ENCODE results near the gene IGSF9.

The IGSF9 gene

DNA sequence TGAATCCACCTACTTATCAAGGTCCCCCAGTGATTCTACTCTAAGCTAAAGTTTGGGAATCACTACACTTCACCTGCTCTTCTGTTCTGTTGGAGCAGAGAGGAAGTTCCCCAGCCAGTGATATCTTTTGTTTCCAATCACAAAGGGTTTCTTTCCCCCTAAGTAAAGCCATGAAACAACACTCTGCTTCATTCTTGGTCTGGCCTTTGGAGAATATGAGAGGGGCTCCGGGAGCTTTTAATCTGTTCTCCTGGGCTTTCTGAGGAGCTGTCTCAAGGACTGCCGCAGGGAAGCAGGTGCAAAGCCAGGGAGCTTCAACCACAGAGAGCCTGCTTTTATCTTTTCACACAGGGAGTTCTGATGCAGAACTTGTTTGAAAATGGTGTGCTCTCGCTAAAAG lies 18.7 kb upstream of the IGSF9 start:
- no peak for DNase-seq (ENCODE audit: low read depth)
- no peak overlapping the region for H3K4me3 ChIP-seq (ENCODE audit: low read depth, low read length)
- TF ChIP-seq, protein P1, sequence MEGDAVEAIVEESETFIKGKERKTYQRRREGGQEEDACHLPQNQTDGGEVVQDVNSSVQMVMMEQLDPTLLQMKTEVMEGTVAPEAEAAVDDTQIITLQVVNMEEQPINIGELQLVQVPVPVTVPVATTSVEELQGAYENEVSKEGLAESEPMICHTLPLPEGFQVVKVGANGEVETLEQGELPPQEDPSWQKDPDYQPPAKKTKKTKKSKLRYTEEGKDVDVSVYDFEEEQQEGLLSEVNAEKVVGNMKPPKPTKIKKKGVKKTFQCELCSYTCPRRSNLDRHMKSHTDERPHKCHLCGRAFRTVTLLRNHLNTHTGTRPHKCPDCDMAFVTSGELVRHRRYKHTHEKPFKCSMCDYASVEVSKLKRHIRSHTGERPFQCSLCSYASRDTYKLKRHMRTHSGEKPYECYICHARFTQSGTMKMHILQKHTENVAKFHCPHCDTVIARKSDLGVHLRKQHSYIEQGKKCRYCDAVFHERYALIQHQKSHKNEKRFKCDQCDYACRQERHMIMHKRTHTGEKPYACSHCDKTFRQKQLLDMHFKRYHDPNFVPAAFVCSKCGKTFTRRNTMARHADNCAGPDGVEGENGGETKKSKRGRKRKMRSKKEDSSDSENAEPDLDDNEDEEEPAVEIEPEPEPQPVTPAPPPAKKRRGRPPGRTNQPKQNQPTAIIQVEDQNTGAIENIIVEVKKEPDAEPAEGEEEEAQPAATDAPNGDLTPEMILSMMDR (conservative IDR thresholded peaks at IDR 0.05; ENCODE audit: low read depth, low read length) = no peak

DNA sequence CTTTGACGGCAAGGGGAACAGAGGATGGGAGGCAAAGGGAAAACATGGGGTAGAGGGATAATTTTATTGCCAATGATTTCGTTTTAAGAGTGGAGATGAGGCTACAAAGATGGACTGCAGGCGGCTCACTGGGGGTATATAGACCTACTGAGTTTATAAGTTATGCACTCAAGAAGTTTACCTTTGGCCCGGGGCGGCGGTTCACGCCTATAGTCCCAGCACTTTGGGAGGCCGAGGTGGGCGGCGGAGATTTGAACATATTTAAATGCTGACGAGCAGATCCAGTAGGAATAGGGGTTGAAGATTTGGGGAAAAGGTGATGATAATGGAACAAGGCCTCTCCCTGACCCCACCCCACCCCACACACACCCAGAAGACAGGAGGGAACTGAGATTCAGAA lies 16.8 kb upstream of the IGSF9 start:
- no peak overlapping the region for H3K4me3 ChIP-seq (ENCODE audit: low read depth, low read length)
- DNase-seq (ENCODE audit: low read depth) = no peak
- TF ChIP-seq, protein P1 (conservative IDR thresholded peaks at IDR 0.05; ENCODE audit: low read depth, low read length) = no peak

DNA sequence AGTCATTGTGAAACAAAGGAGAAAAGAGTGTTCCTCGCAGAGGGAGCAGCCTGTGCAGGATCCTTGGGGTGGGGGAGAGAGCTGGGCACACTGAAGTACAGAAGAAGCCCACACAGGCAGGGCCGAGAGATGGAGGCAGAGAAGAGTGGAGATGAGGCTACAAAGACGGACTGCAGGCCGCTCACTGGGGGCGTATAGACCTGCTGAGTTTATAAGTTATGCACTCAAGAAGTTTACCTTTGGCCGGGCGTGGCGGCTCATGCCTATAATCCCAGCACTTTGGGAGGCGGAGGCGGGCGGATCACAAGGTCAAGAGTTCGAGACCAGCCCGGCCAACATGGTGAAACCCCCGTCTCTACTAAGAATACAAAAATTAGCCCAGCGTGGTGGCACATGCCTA lies 16.2 kb upstream of the IGSF9 start:
- no peak overlapping the region for H3K4me3 ChIP-seq (ENCODE audit: low read depth, low read length)
- DNase-seq (ENCODE audit: low read depth) = no peak
- TF ChIP-seq, protein P1 (conservative IDR thresholded peaks at IDR 0.05; ENCODE audit: low read depth, low read length) = no peak

DNA sequence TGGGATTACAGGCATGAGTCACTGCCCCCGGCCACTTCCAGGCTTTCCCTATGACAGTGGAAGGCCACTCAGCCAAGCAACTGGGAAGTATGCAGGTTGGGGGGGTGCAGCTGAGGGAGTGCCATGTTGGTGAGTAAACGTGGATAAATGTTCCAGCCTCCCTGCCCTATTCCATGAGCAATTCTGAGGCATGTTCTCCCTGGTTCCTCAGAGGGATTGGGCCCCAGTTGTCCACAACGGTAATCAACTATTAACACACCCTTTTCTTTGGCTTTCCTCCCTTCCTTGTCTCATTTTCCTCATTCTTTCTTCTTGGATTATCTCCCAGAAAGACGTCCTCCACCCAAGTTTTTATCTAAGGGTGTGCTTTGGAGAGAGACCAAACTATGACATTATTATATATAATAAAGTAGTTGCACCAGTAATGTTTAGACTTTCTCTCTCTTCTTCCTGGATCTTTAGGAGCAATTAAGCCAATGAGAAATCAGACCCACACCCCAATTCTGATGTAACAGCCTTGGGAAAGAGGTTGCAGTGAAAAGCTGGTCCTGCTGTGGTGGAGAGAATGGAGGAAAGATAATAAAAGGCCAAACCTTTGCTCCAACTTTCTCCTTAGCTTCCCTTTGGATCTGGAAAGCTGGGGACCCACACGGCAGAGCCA lies 15.4 kb upstream of the IGSF9 start:
- peak; percentile 3 for DNase-seq (ENCODE audit: low read depth)
- H3K4me3 ChIP-seq (ENCODE audit: low read depth, low read length) = no peak overlapping the region
- TF ChIP-seq, protein P1 (conservative IDR thresholded peaks at IDR 0.05; ENCODE audit: low read depth, low read length) = no peak

DNA sequence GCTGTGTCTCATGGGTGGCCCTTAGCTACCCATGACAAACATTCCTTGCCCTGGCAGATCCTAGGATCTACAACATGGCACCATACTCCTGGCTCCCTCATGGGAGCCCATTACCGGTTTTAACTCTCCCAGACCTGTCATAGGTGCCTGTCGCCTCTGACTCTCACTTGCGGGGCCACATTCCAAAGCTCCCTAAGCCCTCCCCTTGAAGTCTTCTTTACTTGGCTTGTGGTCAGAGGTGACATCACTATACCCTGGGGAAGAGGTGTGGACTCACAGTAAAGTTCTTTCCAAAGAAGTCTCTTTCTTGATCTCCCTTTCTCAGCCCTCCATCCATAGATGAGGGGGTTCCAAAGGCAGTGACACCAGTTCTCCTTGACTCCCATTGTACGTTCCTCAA lies 14.0 kb upstream of the IGSF9 start:
- H3K4me3 ChIP-seq (ENCODE audit: low read depth, low read length) = no peak overlapping the region
- TF ChIP-seq, protein P1 (conservative IDR thresholded peaks at IDR 0.05; ENCODE audit: low read depth, low read length) = no peak
- DNase-seq (ENCODE audit: low read depth) = no peak

DNA sequence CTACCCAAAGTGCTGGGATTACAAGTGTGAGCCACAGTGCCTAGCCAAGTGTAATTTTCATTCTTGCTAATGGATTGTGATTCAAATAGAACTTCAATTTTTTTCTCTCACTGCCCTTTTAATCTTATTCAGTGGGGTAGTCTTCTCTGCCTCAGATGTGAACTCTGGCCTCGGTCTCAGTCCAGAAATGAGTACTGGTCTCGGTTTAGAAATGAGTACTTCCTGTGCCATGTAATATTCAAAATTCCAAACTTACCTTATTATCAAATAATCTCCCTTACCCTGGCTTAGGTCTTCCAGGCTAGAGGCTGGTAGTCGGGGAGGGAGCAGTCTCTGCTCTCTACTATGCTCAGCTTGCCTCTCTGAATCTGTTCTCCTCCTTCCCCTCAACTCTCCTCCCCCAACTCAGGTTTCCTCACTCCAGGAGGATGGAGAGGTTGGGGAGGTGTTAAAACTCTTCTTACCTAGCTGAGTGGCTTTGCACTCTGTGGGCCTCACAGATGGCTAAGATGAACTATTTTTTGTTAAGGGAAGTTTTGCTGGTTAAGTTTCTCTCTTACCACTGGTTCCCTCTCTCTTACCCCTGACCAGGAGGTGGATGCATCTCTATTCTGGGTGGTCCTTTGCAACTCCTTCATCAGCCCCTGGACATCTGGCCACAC lies 13.4 kb upstream of the IGSF9 start:
- TF ChIP-seq, protein P1 (conservative IDR thresholded peaks at IDR 0.05; ENCODE audit: low read depth, low read length) = no peak
- DNase-seq (ENCODE audit: low read depth) = no peak
- H3K4me3 ChIP-seq (ENCODE audit: low read depth, low read length) = no peak overlapping the region

DNA sequence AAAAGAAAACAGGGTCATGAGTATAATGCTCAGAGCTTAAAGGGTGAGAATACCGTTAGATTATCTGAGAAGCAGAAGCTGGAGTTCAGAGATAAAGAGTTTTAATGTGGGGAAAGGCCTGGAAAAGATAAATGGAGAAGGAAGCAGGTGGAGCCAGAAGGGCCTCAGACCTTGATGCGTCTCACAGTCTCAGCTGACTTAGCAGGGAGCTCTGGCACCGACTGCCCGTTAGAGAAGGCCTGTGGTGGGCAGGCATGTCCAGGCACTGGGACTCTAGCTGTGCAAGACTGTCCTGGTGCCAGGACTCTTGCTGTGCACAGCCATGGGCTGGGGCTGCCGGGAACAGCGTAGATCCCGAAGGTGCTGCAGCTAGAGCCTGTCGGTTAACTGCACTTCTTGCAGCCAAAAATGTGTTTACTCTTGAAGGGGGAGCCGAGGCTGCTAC lies 12.4 kb upstream of the IGSF9 start:
- H3K4me3 ChIP-seq (ENCODE audit: low read depth, low read length) = no peak overlapping the region
- TF ChIP-seq, protein P1 (conservative IDR thresholded peaks at IDR 0.05; ENCODE audit: low read depth, low read length) = no peak
- DNase-seq (ENCODE audit: low read depth) = no peak
